Stimulated activated CD8-positive, alpha-beta memory T cell treated with anti-CD3 and anti-CD28 coated beads, Interleukin-4, amount 100 ng/mL, for 4 hours (primary cell): ENCODE measurements around the gene TTC3.

Source experiments
- DNase-seq, 2 donors: peaks; one replicate each; pipeline ENCODE4 v3.0.0-alpha.2; 2020; ENCODE audit warnings: low read depth in 2 of 2, low spot score in 1 of 2

Gene TTC3

DNA sequence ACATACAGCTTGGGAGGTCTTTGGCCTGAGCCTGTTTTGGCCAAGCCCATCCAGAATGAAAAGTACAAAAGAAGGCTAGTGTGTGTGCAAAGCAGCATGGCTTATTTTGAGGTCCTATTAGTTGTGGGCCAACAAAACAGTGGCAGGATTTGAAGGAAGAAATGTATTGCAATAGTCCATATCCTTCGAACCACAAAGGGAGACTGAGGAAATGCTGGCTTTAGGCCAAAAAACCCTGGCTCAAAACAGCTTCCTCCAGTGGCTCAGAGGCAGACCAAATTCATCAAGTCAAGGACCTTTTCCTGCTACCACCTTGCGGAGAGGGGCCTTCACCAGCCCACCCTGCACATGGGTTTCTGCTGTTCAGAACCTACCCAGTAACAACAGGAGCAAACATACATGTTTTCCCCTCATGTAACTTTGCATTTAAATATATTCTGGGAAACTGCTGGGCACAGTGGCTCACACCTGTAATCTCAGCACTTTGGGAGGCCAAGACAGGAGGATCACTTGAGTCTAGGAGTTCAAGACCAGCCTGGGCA, 150.8 kb downstream of the TTC3 start:
- no peak for DNase-seq

DNA sequence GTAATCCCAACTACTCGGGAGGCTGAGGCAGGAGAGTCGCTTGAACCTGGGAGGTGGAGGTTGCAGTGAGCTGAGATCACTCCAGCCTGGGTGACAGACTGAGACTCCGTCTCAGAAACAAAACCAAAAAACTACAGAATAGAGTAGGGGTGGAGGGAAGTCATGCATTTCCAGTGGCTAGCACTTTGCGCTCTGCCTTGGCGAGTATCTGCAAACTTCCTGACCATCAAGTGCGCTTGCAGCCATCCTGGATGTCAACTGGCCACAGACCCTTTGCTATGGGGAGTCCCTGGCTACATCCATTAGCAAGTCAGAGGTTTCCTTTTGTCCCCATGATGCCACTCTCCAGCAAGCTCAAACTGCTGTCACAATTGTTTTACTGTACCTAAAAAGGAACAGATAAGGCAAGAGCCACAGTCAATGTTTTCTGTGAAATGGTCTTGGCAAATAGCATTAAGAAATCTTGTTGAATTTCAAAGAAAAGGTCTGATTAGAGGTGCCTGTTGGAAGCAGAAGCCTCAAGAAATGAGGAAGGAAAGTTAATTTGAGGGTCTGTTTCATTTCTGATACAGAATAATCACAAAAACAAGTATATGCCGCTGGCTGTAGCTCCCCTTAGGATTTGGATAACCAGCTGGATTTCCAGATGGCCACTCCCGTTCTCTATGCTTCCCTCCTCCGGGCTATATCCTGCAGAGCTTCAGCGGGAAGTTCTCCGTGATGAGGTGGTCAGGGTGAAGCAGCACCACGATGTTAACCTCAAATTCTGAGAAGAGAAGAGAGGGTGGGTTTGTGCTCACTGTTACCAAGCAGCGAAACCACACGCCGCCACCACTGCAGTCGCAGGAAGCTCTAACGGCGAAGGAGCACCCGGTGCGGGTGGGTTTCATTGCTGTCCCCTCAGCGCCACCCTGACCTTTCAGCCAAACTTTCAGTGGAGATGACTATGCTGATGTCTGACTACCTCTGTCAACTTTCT, 152.1 kb downstream of the TTC3 start:
- peak in 1 of 2 donors; percentile 41 for DNase-seq

DNA sequence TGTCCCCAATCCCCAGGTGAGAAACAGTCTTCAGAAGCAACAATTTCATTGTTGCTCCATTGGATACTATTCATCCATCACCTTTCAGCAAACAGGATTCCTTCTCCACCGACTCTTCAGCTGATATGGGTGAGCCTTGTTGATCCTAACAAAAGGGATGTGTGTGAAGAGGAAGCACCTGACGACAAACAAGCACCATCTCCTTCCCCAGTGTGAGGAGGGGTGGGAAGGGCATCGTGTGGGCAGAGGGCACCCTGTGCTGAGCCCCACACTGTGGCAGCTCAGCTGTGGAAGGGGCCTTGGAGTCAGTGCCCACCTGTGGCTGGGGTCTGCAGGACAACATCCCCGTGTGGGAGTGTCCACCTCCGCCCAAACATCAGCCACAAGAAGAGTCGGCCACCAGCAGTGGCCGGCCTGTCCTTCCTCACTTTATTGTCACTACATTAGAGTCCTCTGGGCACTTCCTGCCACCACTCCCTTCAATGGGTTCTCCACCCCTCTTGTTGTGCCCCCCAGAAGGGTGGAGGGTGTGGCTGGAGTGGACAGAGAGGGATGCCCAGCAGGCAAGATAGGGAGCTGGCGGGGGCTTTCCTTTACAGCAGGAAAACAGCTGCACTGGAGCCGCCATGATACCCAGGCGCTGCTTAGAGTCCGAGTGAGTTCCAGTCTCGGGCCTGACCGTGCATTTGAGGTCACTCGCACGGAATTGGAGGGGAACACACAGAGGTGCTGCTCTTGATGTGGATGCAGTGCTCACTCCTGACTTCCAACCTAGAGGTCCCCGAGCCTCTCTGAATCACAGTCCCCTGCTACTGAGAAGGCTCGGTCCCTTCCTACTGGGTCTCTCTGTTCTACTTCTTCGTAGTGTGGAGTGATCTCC, 153.2 kb downstream of the TTC3 start:
- DNase-seq: no peak

DNA sequence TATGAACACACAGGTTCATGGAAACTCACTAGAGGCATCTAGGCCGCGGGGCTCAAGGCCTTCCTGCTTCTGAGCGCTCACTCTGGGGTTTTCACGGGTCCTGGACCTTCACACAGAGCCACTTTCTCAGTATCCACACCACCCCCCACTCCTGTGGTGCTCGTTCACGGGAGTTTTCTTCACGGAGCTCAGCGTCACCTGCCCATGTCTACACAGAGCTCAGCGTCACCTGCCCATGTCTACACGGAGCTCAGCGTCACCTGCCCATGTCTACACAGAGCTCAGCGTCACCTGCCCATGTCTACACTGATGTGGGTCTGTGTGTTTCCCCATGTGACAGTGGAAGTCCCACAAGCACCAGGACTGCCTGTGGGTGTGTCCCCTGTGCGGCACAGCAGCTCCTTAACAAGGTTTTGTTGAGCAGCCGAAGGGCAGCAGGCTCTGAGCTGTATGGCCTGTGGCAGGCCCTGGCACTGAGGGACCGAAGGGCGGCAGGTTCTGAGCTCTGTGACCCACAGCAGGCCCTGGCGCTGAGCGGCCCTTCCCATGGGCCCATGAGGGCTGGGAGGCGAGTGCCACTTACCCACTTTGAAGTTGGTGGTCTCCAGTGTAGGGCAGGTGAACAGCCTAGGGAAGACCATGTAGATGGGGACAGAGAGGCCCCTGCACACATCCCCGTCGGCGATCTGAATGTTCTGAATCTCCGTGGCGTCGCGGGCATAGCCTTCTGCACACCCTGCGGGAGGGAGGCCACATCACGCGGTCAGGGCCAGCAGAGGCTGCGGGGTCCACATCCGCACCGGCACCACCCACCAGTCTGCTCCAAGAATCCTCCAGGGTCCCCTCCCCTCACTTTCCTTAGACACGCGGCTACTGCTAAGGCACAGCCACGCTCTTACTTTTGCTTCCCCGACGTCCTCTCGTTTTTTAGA, 154.3 kb downstream of the TTC3 start:
- DNase-seq: no peak

DNA sequence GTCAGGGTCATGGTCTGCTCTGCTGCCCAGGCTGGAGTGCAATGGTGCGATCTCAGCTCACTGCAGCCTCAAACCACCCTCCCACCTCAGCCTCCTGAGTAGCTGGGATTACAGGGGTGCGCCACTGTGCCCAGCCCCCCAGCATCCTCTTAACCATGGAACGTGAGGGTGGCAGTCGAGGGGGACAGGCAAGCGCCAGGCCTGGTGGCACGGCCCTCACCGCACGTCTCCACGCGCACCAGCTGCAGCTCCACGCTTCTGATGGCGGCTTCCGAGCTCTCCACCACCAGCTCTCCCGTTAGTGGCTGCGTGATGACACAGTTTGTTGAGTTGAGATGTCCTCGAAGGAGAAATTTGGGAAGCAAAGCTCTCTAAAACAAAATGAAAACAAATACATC, 154.9 kb downstream of the TTC3 start:
- no peak for DNase-seq

DNA sequence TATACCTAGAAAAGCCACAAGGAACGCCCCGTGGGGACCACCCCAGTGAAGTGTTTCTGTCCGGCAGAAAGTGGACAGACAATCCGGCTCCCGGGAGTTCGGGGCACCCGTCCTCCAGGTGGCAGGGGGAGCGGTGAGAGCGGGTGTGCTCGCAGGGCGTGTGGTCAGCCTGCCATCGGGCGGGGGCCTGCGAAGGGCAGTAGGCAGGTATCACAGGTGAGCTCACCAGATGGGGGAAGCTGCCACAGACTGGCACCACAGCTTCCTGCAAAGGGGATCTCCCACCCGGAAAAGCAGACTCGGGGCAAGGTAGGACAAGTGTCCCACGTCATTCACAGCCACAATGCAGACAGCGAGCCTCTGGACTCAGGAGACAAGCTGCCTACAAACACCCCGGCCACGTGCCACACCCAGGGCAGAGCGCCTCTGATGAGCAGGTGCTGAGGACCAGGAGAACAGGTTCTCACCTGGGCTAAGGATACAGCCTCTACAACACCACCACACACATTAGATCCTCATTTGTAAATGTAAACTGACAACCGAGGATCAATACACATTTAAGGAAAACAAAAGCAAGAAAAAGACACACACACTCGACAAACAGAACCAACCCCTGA, 157.7 kb downstream of the TTC3 start:
- no peak for DNase-seq

DNA sequence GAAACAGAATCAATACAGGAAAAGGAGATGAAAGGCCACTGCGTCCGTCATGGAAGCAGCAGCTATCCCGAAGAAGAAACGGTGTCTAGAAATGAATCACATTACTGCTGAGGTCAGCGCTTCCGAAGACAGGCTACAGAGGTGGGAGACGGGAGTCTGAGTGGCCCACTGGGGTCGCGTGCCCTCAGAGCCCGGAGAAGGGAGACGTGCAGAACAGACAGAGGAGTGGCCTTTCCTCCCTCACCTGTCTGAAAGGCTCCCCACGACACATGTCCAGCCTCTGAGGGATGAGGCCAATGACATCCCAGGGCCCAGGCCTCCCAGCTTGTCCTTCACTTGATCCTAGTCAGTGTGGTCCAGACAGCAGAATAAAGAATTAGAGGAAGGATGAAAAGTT, 158.2 kb downstream of the TTC3 start:
- no peak for DNase-seq

DNA sequence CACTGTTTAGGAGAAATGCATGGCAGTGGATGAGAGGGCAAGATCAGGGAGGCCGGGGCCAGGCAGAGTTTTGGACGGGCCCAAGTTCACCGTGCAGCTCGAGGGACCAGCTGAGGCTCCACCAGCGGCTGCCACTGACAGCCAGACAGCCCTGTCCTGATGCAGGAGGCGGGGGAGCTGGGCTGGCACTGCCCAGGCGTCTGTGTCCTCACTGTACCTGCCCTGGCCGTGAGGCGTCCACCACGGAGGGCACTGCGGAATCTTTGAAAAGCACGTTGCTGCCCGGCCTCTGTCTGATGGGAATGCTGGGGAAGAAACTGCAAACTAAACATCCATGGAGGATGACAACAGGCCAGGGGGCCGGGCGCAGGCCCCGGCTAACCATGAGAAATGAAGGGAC, 158.6 kb downstream of the TTC3 start:
- no peak for DNase-seq

DNA sequence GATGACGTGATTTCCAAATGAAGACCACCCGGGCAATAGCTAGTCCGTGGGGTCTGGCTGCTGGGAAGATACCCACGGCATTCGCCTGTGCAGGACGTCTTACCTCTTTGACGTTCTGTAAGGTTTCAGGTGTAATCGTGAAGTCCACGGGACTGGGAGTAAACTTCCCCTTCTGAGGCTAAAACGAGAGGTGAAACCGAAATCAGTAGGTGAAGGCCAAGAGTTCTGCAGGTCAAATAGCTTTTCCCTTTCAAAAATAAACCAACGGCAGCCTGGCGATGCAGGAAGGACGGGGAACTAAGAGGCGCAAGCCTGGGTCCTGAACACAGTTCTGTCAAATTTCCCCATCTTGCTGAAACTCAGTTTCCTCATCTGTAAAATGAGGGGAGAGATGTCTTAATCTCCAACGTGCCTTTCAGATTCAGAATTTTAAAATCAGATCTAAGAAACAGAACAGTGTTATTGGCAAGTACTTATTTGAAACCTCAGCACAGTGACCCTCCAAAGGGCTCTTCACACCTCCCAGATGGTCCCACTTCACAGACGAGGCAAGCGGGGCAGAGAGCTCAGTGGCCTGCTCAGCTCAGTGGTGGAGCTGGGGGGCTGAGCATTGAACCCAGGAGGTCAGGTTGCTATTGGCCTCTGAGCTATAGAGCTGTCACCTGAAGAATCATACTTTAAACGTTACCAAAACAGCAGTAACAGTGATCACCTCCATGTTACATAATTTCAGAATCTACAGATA, 159.4 kb downstream of the TTC3 start:
- no peak for DNase-seq

DNA sequence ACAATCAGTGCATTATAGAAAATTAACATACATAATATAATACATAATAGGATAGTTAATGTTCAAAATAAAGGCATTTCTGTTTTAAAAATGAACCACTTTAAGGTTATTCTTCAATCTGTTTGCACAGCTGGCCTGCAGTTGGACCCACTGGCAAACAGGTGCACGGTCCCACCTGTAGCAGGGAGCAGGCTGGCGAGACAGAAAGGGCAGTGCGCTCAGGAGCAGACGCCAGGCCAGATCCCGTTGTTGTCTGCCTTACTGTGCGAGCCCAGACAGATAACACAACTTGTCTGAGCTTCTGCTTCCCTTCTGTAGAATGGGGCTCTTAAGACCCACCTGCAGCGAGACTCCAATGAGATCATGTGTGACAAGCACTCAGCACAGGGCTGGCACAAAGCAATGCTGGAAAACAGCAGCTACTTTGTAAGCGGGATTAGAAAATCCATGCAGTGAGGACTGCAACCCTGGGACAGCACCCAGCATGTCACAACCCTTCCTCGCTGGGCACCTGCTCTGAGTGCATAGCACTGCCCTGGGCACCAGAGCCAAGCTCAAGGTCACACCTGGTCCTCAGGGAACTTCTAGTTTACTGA, 160.6 kb downstream of the TTC3 start:
- no peak for DNase-seq

DNA sequence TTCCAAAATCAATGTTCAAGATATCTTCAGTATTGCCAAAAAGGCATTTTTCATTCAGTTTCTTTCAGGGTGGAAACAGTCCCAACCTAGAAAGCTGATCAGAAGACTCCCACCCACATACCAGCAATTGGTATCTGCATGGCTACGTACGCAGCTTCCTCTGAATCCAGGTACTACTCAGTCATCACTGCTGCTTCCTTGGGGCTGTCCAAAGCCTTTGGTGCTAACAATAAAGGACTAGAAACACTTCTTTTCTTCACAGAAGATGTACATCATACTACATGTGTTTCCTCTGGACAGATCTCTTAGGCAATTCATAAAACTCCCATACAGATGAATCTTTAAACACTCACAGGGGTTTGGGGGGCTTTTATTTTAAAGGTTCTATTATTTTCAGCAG, 164.3 kb downstream of the TTC3 start:
- DNase-seq: no peak

DNA sequence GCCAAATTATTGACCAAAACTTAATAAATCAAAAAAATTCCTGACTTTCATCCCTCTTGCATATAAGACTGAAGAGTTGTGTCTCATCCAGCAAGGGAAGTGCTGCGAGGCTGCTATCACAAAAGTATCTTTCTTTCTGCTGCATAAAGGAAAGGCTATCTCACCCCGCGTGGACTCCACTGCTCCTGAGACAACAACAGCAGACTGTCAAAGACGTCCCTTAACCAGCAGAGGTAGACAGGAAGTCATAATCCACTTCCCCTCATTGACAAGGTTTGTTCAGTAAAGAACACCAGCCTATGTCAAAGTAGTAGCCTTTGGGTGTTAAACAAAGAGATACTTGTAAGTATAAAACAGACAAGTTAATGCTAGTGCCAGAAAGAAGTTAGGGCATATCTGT, 164.7 kb downstream of the TTC3 start:
- DNase-seq: no peak

DNA sequence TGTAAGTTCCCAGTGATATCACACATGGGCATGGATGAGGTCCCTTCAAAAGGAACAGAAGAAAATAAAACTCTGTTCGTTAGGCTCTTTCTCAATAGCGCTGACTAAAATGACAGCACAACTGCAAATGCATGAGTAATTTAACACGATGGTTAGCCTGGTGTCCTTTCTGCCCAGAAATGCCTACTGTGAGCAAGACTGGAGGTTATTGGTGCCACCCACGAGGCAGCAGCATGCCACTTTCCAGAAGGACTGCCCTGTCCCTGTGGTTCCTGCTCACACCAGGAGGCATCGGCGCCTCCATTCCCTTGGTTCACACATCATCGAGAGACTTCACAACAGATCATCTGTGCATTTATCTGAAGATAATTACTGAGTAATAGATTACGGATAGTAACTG, 167.9 kb downstream of the TTC3 start:
- no peak for DNase-seq

DNA sequence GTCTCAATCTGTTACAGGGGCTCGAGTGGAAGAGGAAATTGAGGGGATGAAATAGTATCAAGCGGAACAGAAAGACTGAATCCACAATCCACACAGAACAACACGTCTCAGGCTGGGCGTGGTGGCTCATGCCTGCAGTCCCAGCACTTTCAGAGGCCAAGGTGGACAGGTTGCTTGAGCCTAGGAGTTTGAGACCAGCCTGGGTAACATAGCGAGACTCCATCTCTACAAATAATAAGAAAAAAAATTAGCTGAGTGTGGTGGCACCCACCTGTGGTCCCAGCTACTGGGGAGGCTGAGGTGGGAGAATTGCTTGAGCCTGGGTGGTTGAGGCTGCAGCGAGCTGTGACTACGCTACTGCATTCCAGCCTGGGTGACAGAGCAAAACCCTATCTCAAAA, 168.4 kb downstream of the TTC3 start:
- DNase-seq: no peak

DNA sequence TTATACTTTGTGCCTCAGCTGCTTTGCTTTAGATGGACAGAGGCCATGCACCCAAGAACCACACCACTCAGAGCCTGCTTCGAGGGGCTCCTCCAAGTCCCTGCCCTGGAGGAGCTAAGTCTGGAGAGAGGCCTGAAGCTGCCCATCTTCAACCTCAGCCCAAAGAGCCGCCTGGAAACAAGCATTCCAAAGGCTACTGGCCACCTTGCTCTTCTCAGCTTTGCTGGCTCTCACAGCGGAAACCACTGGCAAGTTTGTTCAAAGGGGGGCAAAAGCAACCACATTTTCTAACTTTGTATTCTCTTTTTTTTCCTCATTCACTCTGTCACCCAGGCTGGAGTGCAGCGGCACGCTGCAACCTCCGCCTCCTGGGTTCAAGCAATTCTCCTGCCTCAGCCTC, 170.9 kb downstream of the TTC3 start:
- no peak for DNase-seq

DNA sequence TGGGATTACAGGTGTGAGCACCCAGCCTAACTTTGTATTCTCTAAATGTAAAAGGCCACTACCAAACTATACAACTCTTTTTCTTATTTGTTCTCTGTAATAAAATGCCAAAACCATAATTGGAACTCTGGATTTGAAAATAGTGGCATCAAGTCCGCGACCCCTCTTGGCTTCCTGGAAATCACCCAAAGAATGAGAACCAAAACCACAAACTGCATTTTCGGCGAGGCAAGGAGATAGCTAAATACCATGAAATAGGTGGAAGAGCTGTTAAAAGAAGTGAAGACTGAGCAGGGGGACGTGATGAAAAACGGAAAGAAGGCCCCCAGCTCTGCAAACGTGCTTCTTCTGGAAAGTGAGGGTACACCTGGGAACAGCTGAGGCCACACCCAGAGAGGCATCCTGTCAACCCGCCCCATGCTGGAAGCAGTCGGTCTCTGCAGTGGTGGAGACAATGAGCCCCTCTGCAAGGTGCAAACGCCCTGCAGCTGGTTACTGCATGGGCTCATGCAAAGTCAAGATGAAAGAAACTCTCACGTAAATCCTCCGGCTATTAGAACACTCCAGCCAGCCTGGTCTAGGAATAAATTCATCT, 171.5 kb downstream of the TTC3 start:
- DNase-seq: no peak

DNA sequence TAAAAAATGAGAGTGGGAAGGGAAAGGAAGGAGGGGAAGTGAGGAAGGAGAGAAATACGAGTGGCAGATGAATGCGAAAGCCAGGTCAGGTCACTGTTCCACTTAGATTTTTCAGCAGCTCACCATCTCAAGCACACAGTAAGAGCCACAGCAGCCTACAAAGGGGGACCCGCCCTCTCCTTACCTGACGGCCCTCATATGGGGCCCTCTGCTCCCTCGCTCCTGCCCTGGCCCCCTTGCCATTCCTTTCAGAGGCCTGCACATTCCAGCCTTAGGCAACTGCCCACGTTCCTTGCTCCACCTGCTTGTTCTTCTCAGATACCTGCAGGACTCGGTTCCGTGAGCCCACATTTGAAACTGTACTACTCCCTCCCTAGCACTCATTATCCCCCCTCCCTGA, 172.1 kb downstream of the TTC3 start:
- DNase-seq: no peak

DNA sequence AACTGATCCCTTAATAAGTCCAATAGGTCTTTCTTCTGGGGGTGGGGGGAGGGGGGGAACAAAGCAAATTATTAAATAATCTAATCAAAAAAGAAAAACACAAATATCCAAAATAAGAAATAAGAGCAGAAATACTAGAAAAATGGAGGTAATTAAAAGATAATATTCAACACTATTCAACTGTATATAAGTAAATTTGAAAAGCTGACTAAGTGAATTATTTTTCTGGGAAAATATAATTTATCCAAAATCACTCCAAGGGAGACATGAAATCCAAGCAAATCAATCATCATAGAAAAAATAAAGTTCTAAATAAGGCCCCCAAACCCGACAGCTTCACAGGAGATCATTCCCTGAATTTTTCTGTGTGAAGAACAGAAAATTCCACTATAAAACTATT, 175.2 kb downstream of the TTC3 start:
- DNase-seq: no peak
